Activated CD4-positive, alpha-beta T cell treated with anti-CD3 and anti-CD28 coated beads for 1 hour (primary cell): ENCODE measurements around the gene HACD3.
"Not testable (repeated sequence)": the region's sequence is repeated elsewhere in the genome, so short reads cannot be mapped to it uniquely, and the experiment has no call there.

Experiments used
- DNase-seq: peaks from one replicate; pipeline ENCODE4 v3.0.0-alpha.2; 2020

The HACD3 gene

GRCh38 chr15:65603559-65603958 lies 73.3 kb downstream of the HACD3 start:
- no peak for DNase-seq

- DNase-seq, result peak; percentile 84
These were observed 80.8 kb downstream of the HACD3 start, which contains the start of gene INTS14 for GRCh38 chr15:65610871-65611718. Gene INTS14 (minus strand): TSS chr15:65611131. CDS start chr15:65607380, 3,751 bp downstream.

- DNase-seq, result no peak
These were observed 81.8 kb downstream of the HACD3 start for GRCh38 chr15:65611888-65612615.

- no peak for DNase-seq
These were observed 82.3 kb downstream of the HACD3 start for GRCh38 chr15:65612616-65612946.

GRCh38 chr15:65612949-65613744 lies 82.9 kb downstream of the HACD3 start:
- no peak for DNase-seq

- DNase-seq, result not testable (repeated sequence)
These were observed 85.6 kb downstream of the HACD3 start for GRCh38 chr15:65615887-65616286.

- DNase-seq, result no peak
These were observed 88.4 kb downstream of the HACD3 start for GRCh38 chr15:65618560-65619109.

GRCh38 chr15:65619626-65620290 lies 89.5 kb downstream of the HACD3 start:
- no peak for DNase-seq

GRCh38 chr15:65620833-65621232 lies 90.6 kb downstream of the HACD3 start:
- DNase-seq, result no peak

GRCh38 chr15:65621638-65622037 lies 91.4 kb downstream of the HACD3 start, which contains the start of gene SLC24A1:
Gene SLC24A1 (plus strand): TSS chr15:65621938. CDS start chr15:65624081, 2,143 bp downstream.
- DNase-seq, result no peak

GRCh38 chr15:65623103-65623502 lies 92.8 kb downstream of the HACD3 start:
- DNase-seq, result no peak

GRCh38 chr15:65626856-65627255 lies 96.6 kb downstream of the HACD3 start:
- no peak for DNase-seq
